HG02623 (cell line): ENCODE results near the gene DAZ3.
"Not testable (repeated sequence)": the region's sequence is repeated elsewhere in the genome, so short reads cannot be mapped to it uniquely, and the experiment has no call there.

Experiments used
- ATAC-seq: cut with Tn5 transposase; IDR thresholded peaks from one replicate; pipeline ENCODE4 v1.9.1; 2021; ENCODE audit warnings: moderate library complexity; ENCODE audit not compliant: unreplicated experiment

The DAZ3 gene, protein sequence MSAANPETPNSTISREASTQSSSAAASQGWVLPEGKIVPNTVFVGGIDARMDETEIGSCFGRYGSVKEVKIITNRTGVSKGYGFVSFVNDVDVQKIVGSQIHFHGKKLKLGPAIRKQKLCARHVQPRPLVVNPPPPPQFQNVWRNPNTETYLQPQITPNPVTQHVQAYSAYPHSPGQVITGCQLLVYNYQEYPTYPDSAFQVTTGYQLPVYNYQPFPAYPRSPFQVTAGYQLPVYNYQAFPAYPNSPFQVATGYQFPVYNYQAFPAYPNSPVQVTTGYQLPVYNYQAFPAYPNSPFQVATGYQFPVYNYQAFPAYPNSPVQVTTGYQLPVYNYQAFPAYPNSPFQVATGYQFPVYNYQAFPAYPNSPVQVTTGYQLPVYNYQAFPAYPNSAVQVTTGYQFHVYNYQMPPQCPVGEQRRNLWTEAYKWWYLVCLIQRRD

GRCh38 chrY:24813293-24813692 is at the start of gene DAZ3:
TSS of gene DAZ3 (minus strand) at chrY:24813393. CDS start at chrY:24813185, 208 bp downstream.
- ATAC-seq = not testable (repeated sequence)

DNA sequence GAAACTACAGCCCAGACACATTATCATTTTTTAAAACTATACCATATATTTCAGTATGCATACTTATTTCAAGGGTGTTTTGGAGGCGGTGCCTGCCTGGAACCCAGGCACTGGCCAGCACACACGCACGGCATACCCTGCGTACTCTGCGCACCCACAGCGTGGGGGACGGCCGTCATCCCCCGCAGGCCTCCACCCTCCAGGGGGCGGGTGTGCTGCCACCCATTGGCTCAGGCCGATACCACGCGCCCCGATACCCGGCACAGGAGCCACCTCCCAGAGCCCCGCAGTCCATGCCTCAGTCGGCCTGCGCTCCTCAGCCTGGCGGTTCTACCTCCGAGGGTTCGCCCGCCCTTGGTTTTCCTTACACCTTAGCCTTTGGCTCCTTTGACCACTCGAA is 20.4 kb upstream of the DAZ3 start, which contains the start of gene DAZ4:
Gene DAZ4, plus strand, starts transcription at position 301 of the 400 bp plus-strand sequence. CDS start 208 bp downstream, outside the sequence.
- ATAC-seq = not testable (repeated sequence)

GRCh38 chrY:24825069-24825468 is 11.9 kb upstream of the DAZ3 start:
- ATAC-seq = not testable (repeated sequence)

GRCh38 chrY:24824184-24824879 is 11.1 kb upstream of the DAZ3 start:
- not testable (repeated sequence) for ATAC-seq

GRCh38 chrY:24821836-24822235 is 8.6 kb upstream of the DAZ3 start:
- ATAC-seq = not testable (repeated sequence)
